ENCODE measurements around the gene ZNF839. TPM values are rescaled to one million over a fixed set of nuclear protein-coding genes. Genes with fewer than 3 reads are reported as not detected.

Gene ZNF839
- total RNA-seq, 1 donor from 2014 or later: 8.5 TPM

GRCh38 chr14:102338724-102339123 is 19.2 kb downstream of the ZNF839 start:
- no peaks in the 10 kb centered on the region for H3K9me3 ChIP-seq
- peaks cover 70% of the 10 kb centered on the region for H3K36me3 ChIP-seq
- TF ChIP-seq, protein P1, sequence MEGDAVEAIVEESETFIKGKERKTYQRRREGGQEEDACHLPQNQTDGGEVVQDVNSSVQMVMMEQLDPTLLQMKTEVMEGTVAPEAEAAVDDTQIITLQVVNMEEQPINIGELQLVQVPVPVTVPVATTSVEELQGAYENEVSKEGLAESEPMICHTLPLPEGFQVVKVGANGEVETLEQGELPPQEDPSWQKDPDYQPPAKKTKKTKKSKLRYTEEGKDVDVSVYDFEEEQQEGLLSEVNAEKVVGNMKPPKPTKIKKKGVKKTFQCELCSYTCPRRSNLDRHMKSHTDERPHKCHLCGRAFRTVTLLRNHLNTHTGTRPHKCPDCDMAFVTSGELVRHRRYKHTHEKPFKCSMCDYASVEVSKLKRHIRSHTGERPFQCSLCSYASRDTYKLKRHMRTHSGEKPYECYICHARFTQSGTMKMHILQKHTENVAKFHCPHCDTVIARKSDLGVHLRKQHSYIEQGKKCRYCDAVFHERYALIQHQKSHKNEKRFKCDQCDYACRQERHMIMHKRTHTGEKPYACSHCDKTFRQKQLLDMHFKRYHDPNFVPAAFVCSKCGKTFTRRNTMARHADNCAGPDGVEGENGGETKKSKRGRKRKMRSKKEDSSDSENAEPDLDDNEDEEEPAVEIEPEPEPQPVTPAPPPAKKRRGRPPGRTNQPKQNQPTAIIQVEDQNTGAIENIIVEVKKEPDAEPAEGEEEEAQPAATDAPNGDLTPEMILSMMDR (IDR thresholded peaks at IDR 0.05): no peak
- H3K4me1 ChIP-seq: no peaks in the 10 kb centered on the region
- no peak overlapping the region for H3K4me3 ChIP-seq
- H3K27me3 ChIP-seq (ENCODE audit: low read depth): no peaks in the 10 kb centered on the region
- DNase-seq (no peak), ATAC-seq (no peak)
- no peak overlapping the region for H3K27ac ChIP-seq
- intact Hi-C loops (cut with DNase I): no loop called here

GRCh38 chr14:102341566-102341965 is 22.0 kb downstream of the ZNF839 start:
- TF ChIP-seq, protein P1 (IDR thresholded peaks at IDR 0.05): no peak
- intact Hi-C loops (cut with DNase I): no loop called here
- no peak for ATAC-seq
- H3K4me1 ChIP-seq: no peaks in the 10 kb centered on the region
- no peaks in the 10 kb centered on the region for H3K27me3 ChIP-seq (ENCODE audit: low read depth)
- H3K36me3 ChIP-seq: peaks cover 81% of the 10 kb centered on the region
- no peak overlapping the region for H3K27ac ChIP-seq
- no peak overlapping the region for H3K4me3 ChIP-seq
- DNase-seq: no peak
- H3K9me3 ChIP-seq: no peaks in the 10 kb centered on the region

DNA sequence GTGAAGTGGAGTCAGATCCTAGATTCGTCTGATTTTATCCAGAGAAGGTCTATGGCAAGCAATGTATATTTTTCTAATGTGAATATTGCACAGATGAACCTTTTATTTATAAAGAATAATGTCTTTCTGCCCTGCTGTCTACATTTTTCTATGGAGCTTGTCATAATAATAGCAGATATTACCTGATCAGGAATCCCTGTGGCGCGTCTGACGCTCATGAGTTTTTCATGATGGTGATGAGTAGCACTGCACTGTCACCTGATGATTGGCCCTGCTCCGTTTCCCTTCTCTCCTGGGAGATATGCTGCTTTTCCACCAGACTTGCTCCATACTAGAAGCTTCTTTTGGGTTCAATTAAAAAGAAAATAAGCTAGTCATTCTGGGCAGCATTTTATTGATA is 22.7 kb downstream of the ZNF839 start:
- Histone ChIP-seq H3K27ac (no peak overlapping the region), H3K4me1 (no peaks in the 10 kb centered on the region), H3K27me3 (ENCODE audit: low read depth) (no peaks in the 10 kb centered on the region), H3K4me3 (no peak overlapping the region), H3K36me3 (peaks cover 87% of the 10 kb centered on the region), H3K9me3 (no peaks in the 10 kb centered on the region)
- intact Hi-C loops (cut with DNase I): no loop called here
- DNase-seq (no peak), ATAC-seq (no peak)
- TF ChIP-seq, protein P1 (IDR thresholded peaks at IDR 0.05): no peak

DNA sequence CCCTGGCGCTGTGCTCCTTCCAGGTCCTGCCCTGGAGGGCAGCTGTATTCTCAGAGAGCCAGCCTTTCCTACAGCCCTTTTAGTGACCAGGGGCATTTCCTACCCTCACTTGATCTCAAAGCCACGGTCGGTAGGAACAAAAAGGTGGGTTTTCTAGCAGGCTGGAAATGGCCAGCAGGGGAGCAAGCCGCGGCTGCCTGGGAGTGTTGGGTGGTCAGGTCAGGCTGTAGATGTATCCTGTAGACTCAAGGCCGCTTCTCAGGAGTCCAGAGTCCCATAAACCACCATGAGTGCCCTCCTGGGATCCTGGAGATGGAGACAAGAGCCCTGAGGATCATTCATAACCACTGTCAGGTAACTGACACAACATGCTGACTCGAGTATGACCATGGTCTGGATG is 24.5 kb downstream of the ZNF839 start:
- TF ChIP-seq, protein P1 (IDR thresholded peaks at IDR 0.05): no peak
- Histone ChIP-seq H3K9me3 (no peaks in the 10 kb centered on the region), H3K4me1 (no peaks in the 10 kb centered on the region), H3K27me3 (ENCODE audit: low read depth) (no peaks in the 10 kb centered on the region), H3K27ac (no peak overlapping the region), H3K4me3 (no peak overlapping the region), H3K36me3 (peaks cover 95% of the 10 kb centered on the region)
- DNase-seq (no peak), ATAC-seq (no peak)
- intact Hi-C loops (cut with DNase I): no loop called here

DNA sequence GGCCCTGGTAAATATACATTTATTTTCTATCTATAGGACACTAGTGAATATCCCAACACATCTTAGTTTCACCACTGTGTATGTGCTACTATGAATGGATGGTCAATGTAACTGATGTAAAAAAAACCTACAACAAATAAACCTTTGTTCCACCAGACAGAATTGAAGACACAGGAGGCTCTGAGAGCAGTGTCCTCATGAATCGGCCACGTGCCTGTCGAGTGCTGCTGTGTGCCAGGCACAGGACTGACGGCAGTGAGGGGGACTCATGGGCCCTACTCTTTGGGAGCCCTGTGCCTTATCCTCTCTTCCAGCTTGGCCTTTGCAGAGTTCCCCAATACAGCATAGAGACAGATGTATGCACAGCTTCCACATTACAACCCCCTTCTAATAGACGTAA is 24.9 kb downstream of the ZNF839 start:
- Histone ChIP-seq H3K4me3 (no peak overlapping the region), H3K9me3 (no peaks in the 10 kb centered on the region), H3K36me3 (peaks cover 95% of the 10 kb centered on the region), H3K27ac (no peak overlapping the region), H3K4me1 (no peaks in the 10 kb centered on the region), H3K27me3 (ENCODE audit: low read depth) (no peaks in the 10 kb centered on the region)
- intact Hi-C loops (cut with DNase I): no loop called here
- no peak for ATAC-seq
- no peak for DNase-seq
- TF ChIP-seq, protein P1 (IDR thresholded peaks at IDR 0.05): no peak

DNA sequence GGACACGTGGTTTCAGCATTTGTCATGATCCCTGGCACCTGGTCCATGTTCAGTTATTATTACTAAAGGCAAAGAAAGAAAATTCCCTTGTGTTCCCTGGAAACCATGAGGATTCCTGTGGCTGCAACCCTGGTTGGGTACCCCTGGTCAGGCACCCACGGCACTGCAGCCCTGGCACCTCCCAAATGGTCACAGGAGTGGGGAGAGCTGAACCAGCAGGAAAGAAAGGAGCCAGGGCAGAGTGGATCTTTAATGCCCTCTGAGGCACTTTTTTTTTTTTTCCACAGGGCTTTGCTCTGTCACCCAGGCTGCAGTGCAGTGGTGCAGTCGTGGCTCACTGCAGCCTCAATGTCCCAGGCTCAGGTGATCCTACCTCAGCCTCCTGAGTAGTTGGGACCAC is 25.7 kb downstream of the ZNF839 start:
- no peaks in the 10 kb centered on the region for H3K4me1 ChIP-seq
- H3K4me3 ChIP-seq: no peak overlapping the region
- H3K27ac ChIP-seq: no peak overlapping the region
- ATAC-seq (no peak), DNase-seq (no peak)
- intact Hi-C loops (cut with DNase I): no loop called here
- H3K36me3 ChIP-seq: peaks cover 97% of the 10 kb centered on the region
- TF ChIP-seq, protein P1 (IDR thresholded peaks at IDR 0.05): no peak
- no peaks in the 10 kb centered on the region for H3K9me3 ChIP-seq
- H3K27me3 ChIP-seq (ENCODE audit: low read depth): no peaks in the 10 kb centered on the region

Measured in lower lobe of right lung (tissue), 2 donors.